Measurements from ENCODE around the gene UQCR11. TPM values are rescaled to one million over a fixed set of nuclear protein-coding genes. Genes with fewer than 3 reads are reported as not detected.

The UQCR11 gene
- total RNA-seq, 1 donor from 2014 or later = 171 TPM

GRCh38 chr19:1574354-1575136, 30.7 kb downstream of the UQCR11 start:
- H3K27ac Mint-ChIP-seq = no peak overlapping the region
- peaks cover 5% of the 10 kb centered on the region for H3K36me3 Mint-ChIP-seq (ENCODE audit: low read depth)
- intact Hi-C loops (cut with micrococcal nuclease) = no loop called here
- no peaks in the 10 kb centered on the region for H3K4me1 Mint-ChIP-seq (ENCODE audit: low read depth)
- no peak for DNase-seq (ENCODE audit: low spot score)
- peaks cover 10% of the 10 kb centered on the region for H3K27me3 Mint-ChIP-seq (ENCODE audit: insufficient read depth)
- no peaks in the 10 kb centered on the region for H3K9me3 Mint-ChIP-seq
- no peak overlapping the region for H3K4me3 Mint-ChIP-seq

- Mint-ChIP-seq H3K4me1 (ENCODE audit: low read depth) (no peaks in the 10 kb centered on the region), H3K36me3 (ENCODE audit: low read depth) (peaks cover 3% of the 10 kb centered on the region), H3K27ac (no peak overlapping the region), H3K27me3 (ENCODE audit: insufficient read depth) (peaks cover 12% of the 10 kb centered on the region), H3K9me3 (no peaks in the 10 kb centered on the region), H3K4me3 (no peak overlapping the region)
- DNase-seq (ENCODE audit: low spot score) = no peak
- intact Hi-C loops (cut with micrococcal nuclease) = no loop called here
These were observed 32.5 kb downstream of the UQCR11 start for GRCh38 chr19:1572795-1573194.

GRCh38 chr19:1571358-1571757, 33.9 kb downstream of the UQCR11 start:
- H3K36me3 Mint-ChIP-seq (ENCODE audit: low read depth) = peaks cover 3% of the 10 kb centered on the region
- H3K4me1 Mint-ChIP-seq (ENCODE audit: low read depth) = no peaks in the 10 kb centered on the region
- H3K4me3 Mint-ChIP-seq = no peak overlapping the region
- no peak overlapping the region for H3K27ac Mint-ChIP-seq
- intact Hi-C loops (cut with micrococcal nuclease) = no loop called here
- peaks cover 12% of the 10 kb centered on the region for H3K27me3 Mint-ChIP-seq (ENCODE audit: insufficient read depth)
- no peak for DNase-seq (ENCODE audit: low spot score)
- H3K9me3 Mint-ChIP-seq = no peaks in the 10 kb centered on the region

- Mint-ChIP-seq H3K4me1 (ENCODE audit: low read depth) (no peaks in the 10 kb centered on the region), H3K9me3 (no peaks in the 10 kb centered on the region), H3K4me3 (peak overlapping the region; percentile 47), H3K27me3 (ENCODE audit: insufficient read depth) (peaks cover 15% of the 10 kb centered on the region), H3K27ac (no peak overlapping the region), H3K36me3 (ENCODE audit: low read depth) (peaks cover 1% of the 10 kb centered on the region)
- intact Hi-C loops (cut with micrococcal nuclease) = no loop called here
- no peak for DNase-seq (ENCODE audit: low spot score)
These were observed 34.4 kb downstream of the UQCR11 start for GRCh38 chr19:1570836-1571235.

GRCh38 chr19:1569997-1570396, 35.3 kb downstream of the UQCR11 start:
- intact Hi-C loops (cut with micrococcal nuclease) = loop anchor here (2.0 kb wide), 1 partner anchor 21 kb away; no protein-coding TSS in a partner anchor
- peak overlapping the region; percentile 45 for H3K4me3 Mint-ChIP-seq
- no peak for DNase-seq (ENCODE audit: low spot score)
- H3K4me1 Mint-ChIP-seq (ENCODE audit: low read depth) = no peaks in the 10 kb centered on the region
- H3K36me3 Mint-ChIP-seq (ENCODE audit: low read depth) = no peaks in the 10 kb centered on the region
- peaks cover 15% of the 10 kb centered on the region for H3K27me3 Mint-ChIP-seq (ENCODE audit: insufficient read depth)
- H3K9me3 Mint-ChIP-seq = no peaks in the 10 kb centered on the region
- no peak overlapping the region for H3K27ac Mint-ChIP-seq

GRCh38 chr19:1568320-1569019, 36.8 kb downstream of the UQCR11 start, which contains the start of gene MEX3D:
TSS of gene MEX3D (minus strand) at chr19:1568325. CDS start at chr19:1568058, 267 bp downstream.
- intact Hi-C loops (cut with micrococcal nuclease) = loop anchor here (1.0 to 2.0 kb wide), 2 partner anchors 22 to 244 kb away; partner anchors contain the start of gene ATP8B3
- Mint-ChIP-seq H3K27ac (peak within 1 kb of the TSS; percentile 23), H3K4me3 (peak within 1 kb of the TSS; percentile 56), H3K4me1 (ENCODE audit: low read depth) (no peaks in the 10 kb centered on the region), H3K36me3 (ENCODE audit: low read depth) (no peaks in the 10 kb centered on the region), H3K9me3 (no peaks in the 10 kb centered on the region), H3K27me3 (ENCODE audit: insufficient read depth) (peaks cover 18% of the 10 kb centered on the region)
- DNase-seq (ENCODE audit: low spot score) = peak; percentile 67

GRCh38 chr19:1567848-1568227, 37.4 kb downstream of the UQCR11 start:
- intact Hi-C loops (cut with micrococcal nuclease) = loop anchor here (1.0 to 2.0 kb wide), 2 partner anchors 23 to 244 kb away; partner anchors contain the start of gene ATP8B3
- H3K4me3 Mint-ChIP-seq = no peak overlapping the region
- H3K27me3 Mint-ChIP-seq (ENCODE audit: insufficient read depth) = peaks cover 18% of the 10 kb centered on the region
- no peak overlapping the region for H3K27ac Mint-ChIP-seq
- DNase-seq (ENCODE audit: low spot score) = no peak
- no peaks in the 10 kb centered on the region for H3K4me1 Mint-ChIP-seq (ENCODE audit: low read depth)
- no peaks in the 10 kb centered on the region for H3K9me3 Mint-ChIP-seq
- no peaks in the 10 kb centered on the region for H3K36me3 Mint-ChIP-seq (ENCODE audit: low read depth)

- H3K4me1 Mint-ChIP-seq (ENCODE audit: low read depth) = no peaks in the 10 kb centered on the region
- no peak for DNase-seq (ENCODE audit: low spot score)
- H3K4me3 Mint-ChIP-seq = no peak overlapping the region
- H3K27me3 Mint-ChIP-seq (ENCODE audit: insufficient read depth) = peaks cover 18% of the 10 kb centered on the region
- no peaks in the 10 kb centered on the region for H3K36me3 Mint-ChIP-seq (ENCODE audit: low read depth)
- H3K27ac Mint-ChIP-seq = no peak overlapping the region
- intact Hi-C loops (cut with micrococcal nuclease) = no loop called here
- no peaks in the 10 kb centered on the region for H3K9me3 Mint-ChIP-seq
These were observed 38.0 kb downstream of the UQCR11 start for GRCh38 chr19:1567116-1567847.

GRCh38 chr19:1566392-1567115, 38.7 kb downstream of the UQCR11 start:
- Mint-ChIP-seq H3K9me3 (no peaks in the 10 kb centered on the region), H3K36me3 (ENCODE audit: low read depth) (no peaks in the 10 kb centered on the region), H3K27me3 (ENCODE audit: insufficient read depth) (peaks cover 18% of the 10 kb centered on the region), H3K27ac (no peak overlapping the region), H3K4me3 (no peak overlapping the region), H3K4me1 (ENCODE audit: low read depth) (no peaks in the 10 kb centered on the region)
- intact Hi-C loops (cut with micrococcal nuclease) = no loop called here
- DNase-seq (ENCODE audit: low spot score) = no peak

- no peaks in the 10 kb centered on the region for H3K36me3 Mint-ChIP-seq (ENCODE audit: low read depth)
- no peak overlapping the region for H3K4me3 Mint-ChIP-seq
- intact Hi-C loops (cut with micrococcal nuclease) = no loop called here
- peaks cover 5% of the 10 kb centered on the region for H3K27me3 Mint-ChIP-seq (ENCODE audit: insufficient read depth)
- DNase-seq (ENCODE audit: low spot score) = no peak
- no peaks in the 10 kb centered on the region for H3K4me1 Mint-ChIP-seq (ENCODE audit: low read depth)
- H3K27ac Mint-ChIP-seq = no peak overlapping the region
- no peaks in the 10 kb centered on the region for H3K9me3 Mint-ChIP-seq
These were observed 42.0 kb downstream of the UQCR11 start for GRCh38 chr19:1563251-1563650.

GRCh38 chr19:1561236-1561842, 43.9 kb downstream of the UQCR11 start:
- H3K27ac Mint-ChIP-seq = no peak overlapping the region
- H3K9me3 Mint-ChIP-seq = no peaks in the 10 kb centered on the region
- no peak overlapping the region for H3K4me3 Mint-ChIP-seq
- H3K27me3 Mint-ChIP-seq (ENCODE audit: insufficient read depth) = peaks cover 5% of the 10 kb centered on the region
- no peak for DNase-seq (ENCODE audit: low spot score)
- intact Hi-C loops (cut with micrococcal nuclease) = no loop called here
- no peaks in the 10 kb centered on the region for H3K4me1 Mint-ChIP-seq (ENCODE audit: low read depth)
- H3K36me3 Mint-ChIP-seq (ENCODE audit: low read depth) = no peaks in the 10 kb centered on the region

- intact Hi-C loops (cut with micrococcal nuclease) = no loop called here
- Mint-ChIP-seq H3K9me3 (no peaks in the 10 kb centered on the region), H3K4me1 (ENCODE audit: low read depth) (no peaks in the 10 kb centered on the region), H3K36me3 (ENCODE audit: low read depth) (no peaks in the 10 kb centered on the region), H3K4me3 (no peak overlapping the region), H3K27ac (no peak overlapping the region), H3K27me3 (ENCODE audit: insufficient read depth) (peaks cover 3% of the 10 kb centered on the region)
- no peak for DNase-seq (ENCODE audit: low spot score)
These were observed 44.9 kb downstream of the UQCR11 start for GRCh38 chr19:1560286-1560882.

Measured in activated T-helper 1 cell treated with anti-CD3 and anti-CD28 coated beads, Interleukin-12 subunit alpha, Interleukin-12 subunit beta, Interleukin-2, Interleukin-4 antibody, amounts not matched to agents 30 ng/mL and 10 ng/mL and 1 ng/mL, durations not matched to agents 14 hours and 24 hours and 36 hours (primary cell).